Neuronal stem cell (in vitro differentiated cells): ENCODE data around the gene PSG11.
"Not testable (repeated sequence)": the region's sequence is repeated elsewhere in the genome, so short reads cannot be mapped to it uniquely, and the experiment has no call there.

Experiments
- DNase-seq: peaks from one replicate; pipeline ENCODE4 v3.0.0-alpha.2; 2013; ENCODE audit warnings: low spot score
- H2AFZ ChIP-seq: one replicate; pipeline ENCODE4 v1.6.1; 2013; ENCODE audit warnings: mild to moderate bottlenecking, low read length, inconsistent platforms
- H2AK5ac ChIP-seq: 2 replicates; pipeline ENCODE4 v1.6.1; 2013; ENCODE audit warnings: low read depth, mild to moderate bottlenecking, inconsistent platforms, low read length, moderate library complexity, mixed read lengths
- H2BK120ac ChIP-seq: 2 replicates; pipeline ENCODE4 v1.6.1; 2013; ENCODE audit warnings: low read depth, mild to moderate bottlenecking, inconsistent platforms, low read length, moderate library complexity, mixed read lengths
- H2BK12ac ChIP-seq: one replicate; pipeline ENCODE4 v1.6.1; 2013; ENCODE audit warnings: low read length, inconsistent platforms
- H2BK15ac ChIP-seq: 2 replicates; pipeline ENCODE4 v1.6.1; 2013; ENCODE audit warnings: mild to moderate bottlenecking, low read length, inconsistent platforms, mixed read lengths
- H2BK5ac ChIP-seq: one replicate; pipeline ENCODE4 v1.6.1; 2013; ENCODE audit warnings: inconsistent platforms, mild to moderate bottlenecking, low read length, moderate library complexity
- H3K14ac ChIP-seq: one replicate; pipeline ENCODE4 v1.6.1; 2013; ENCODE audit warnings: low read length, inconsistent platforms
- H3K18ac ChIP-seq: 2 replicates; pipeline ENCODE4 v1.6.1; 2013; ENCODE audit warnings: low read length, inconsistent platforms
- H3K23ac ChIP-seq: 2 replicates; pipeline ENCODE4 v1.6.1; 2013; ENCODE audit warnings: low read depth, mild to moderate bottlenecking, mixed read lengths, low read length, inconsistent platforms; ENCODE audit not compliant: poor library complexity
- H3K27ac ChIP-seq: replicated peaks from 3 replicates; pipeline ENCODE4 v1.5.1; 2013; ENCODE audit warnings: low read length, inconsistent platforms
- H3K27me3 ChIP-seq, 3 experiments: 2 replicates each; pipeline ENCODE4 v1.6.1; 2013; ENCODE audit warnings: low read length in 3 of 3, mild to moderate bottlenecking in 2 of 3, inconsistent platforms in 1 of 3, low read depth in 1 of 3, mixed read lengths in 1 of 3, moderate library complexity in 1 of 3; ENCODE audit not compliant: control insufficient read depth in 3 of 3, insufficient read depth in 3 of 3
- H3K36me3 ChIP-seq, 2 donors: replicated peaks in 1 of 2; 2 replicates each; pipeline ENCODE4 v1.6.1; 2013; ENCODE audit warnings: low read length in 2 of 2; ENCODE audit not compliant: control insufficient read depth in 2 of 2, insufficient read depth in 2 of 2
- H3K4ac ChIP-seq: 2 replicates; pipeline ENCODE4 v1.6.1; 2013; ENCODE audit warnings: inconsistent platforms, mild to moderate bottlenecking, low read length, moderate library complexity
- H3K4me1 ChIP-seq, 2 donors: 1 replicate in 1 of 2; 2 replicates in 1 of 2; pipeline ENCODE4 v1.6.1; 2013; ENCODE audit warnings: low read length in 2 of 2, low read depth in 1 of 2; ENCODE audit not compliant: control insufficient read depth in 2 of 2, insufficient read depth in 1 of 2
- H3K4me2 ChIP-seq: one replicate; pipeline ENCODE4 v1.6.1; 2013; ENCODE audit warnings: mild to moderate bottlenecking, low read length, inconsistent platforms; ENCODE audit not compliant: insufficient read depth, poor library complexity, severe bottlenecking
- H3K4me3 ChIP-seq, 2 donors: 2 replicates each; pipeline ENCODE4 v1.5.1; 2013; ENCODE audit warnings: low read length in 2 of 2, mild to moderate bottlenecking in 2 of 2, inconsistent platforms in 1 of 2, moderate library complexity in 1 of 2
- H3K79me1 ChIP-seq: one replicate; pipeline ENCODE4 v1.6.1; 2013; ENCODE audit warnings: low read depth, mild to moderate bottlenecking, inconsistent platforms, low read length, moderate library complexity
- H3K9ac ChIP-seq: one replicate; pipeline ENCODE4 v1.6.1; 2013; ENCODE audit warnings: mild to moderate bottlenecking, low read depth, low read length, inconsistent platforms; ENCODE audit not compliant: poor library complexity
- H3K9me3 ChIP-seq, 2 donors: replicated peaks in 1 of 2; 2 replicates each; pipeline versions ENCODE3 to v1.6.1; 2013; ENCODE audit warnings: low read length in 2 of 2, mild to moderate bottlenecking in 2 of 2, inconsistent platforms in 1 of 2, low read depth in 1 of 2, mixed read lengths in 1 of 2, moderate library complexity in 1 of 2; ENCODE audit not compliant: control insufficient read depth in 2 of 2, insufficient read depth in 1 of 2
- H4K8ac ChIP-seq: one replicate; pipeline ENCODE4 v1.6.1; 2013; ENCODE audit warnings: low read depth, mild to moderate bottlenecking, inconsistent platforms, low read length, moderate library complexity
- H4K91ac ChIP-seq: one replicate; pipeline ENCODE4 v1.6.1; 2013; ENCODE audit warnings: low read length, low read depth, mild to moderate bottlenecking, inconsistent platforms; ENCODE audit not compliant: poor library complexity
- WGBS, 2 donors: extraction: QIAGEN DNeasy Blood & Tissue Kit; methylation state at CpG; one replicate each; pipeline ENCODE4 v1.1.7; 2013; ENCODE audit warnings: missing lambda C conversion rate in 2 of 2, mixed read lengths in 1 of 2; ENCODE audit not compliant: insufficient read length in 2 of 2, insufficient replicate concordance in 1 of 2; ENCODE audit errors: extremely low coverage in 2 of 2; 5-methylcytosine and 5-hydroxymethylcytosine counted together

Gene PSG11

GRCh38 chr19:42996161-42996560 lies 30.1 kb downstream of the PSG11 start:
- DNase-seq, H3K79me1 ChIP-seq, H2BK15ac ChIP-seq, H3K4me2 ChIP-seq, H3K9me3 ChIP-seq, H3K4me3 ChIP-seq, H4K91ac ChIP-seq, H3K27me3 ChIP-seq, H2AFZ ChIP-seq, H3K36me3 ChIP-seq, H3K18ac ChIP-seq, H3K9ac ChIP-seq, H3K27ac ChIP-seq, H2BK120ac ChIP-seq, H3K4me1 ChIP-seq, H2BK5ac ChIP-seq, H3K14ac ChIP-seq, H3K23ac ChIP-seq, H4K8ac ChIP-seq, H3K4ac ChIP-seq, H2BK12ac ChIP-seq, H2AK5ac ChIP-seq: not testable (repeated sequence)
- no CpG with 5 or more reads among the region's 3 CpGs for WGBS, 2 donors

- no CpG with 5 or more reads among the region's 10 CpGs for WGBS, 2 donors
- not testable (repeated sequence) for H3K27ac ChIP-seq, H2BK120ac ChIP-seq, H2BK12ac ChIP-seq, H3K9me3 ChIP-seq, H3K27me3 ChIP-seq, H3K9ac ChIP-seq, H2BK5ac ChIP-seq, H3K4ac ChIP-seq, H3K79me1 ChIP-seq, H3K14ac ChIP-seq, H3K36me3 ChIP-seq, H3K18ac ChIP-seq, H3K4me2 ChIP-seq, H3K4me3 ChIP-seq, DNase-seq, H4K91ac ChIP-seq, H2AK5ac ChIP-seq, H3K4me1 ChIP-seq, H3K23ac ChIP-seq, H2BK15ac ChIP-seq, H2AFZ ChIP-seq, H4K8ac ChIP-seq
These were observed 34.2 kb downstream of the PSG11 start for GRCh38 chr19:42992029-42992604.

- no peak overlapping the region for H3K14ac ChIP-seq
- H3K27ac ChIP-seq: no peak overlapping the region
- H2BK12ac ChIP-seq: no peak overlapping the region
- no peak overlapping the region for H4K8ac ChIP-seq
- no peaks in the 10 kb centered on the region for H3K4me1 ChIP-seq
- no peak overlapping the region for H2AK5ac ChIP-seq
- no peaks in the 10 kb centered on the region for H3K36me3 ChIP-seq
- H3K4ac ChIP-seq: no peak overlapping the region
- H3K4me2 ChIP-seq: no peak overlapping the region
- peaks cover 0 to 5% of the 10 kb centered on the region in 2 donors for H3K9me3 ChIP-seq
- H2BK5ac ChIP-seq: no peak overlapping the region
- no peak overlapping the region for H4K91ac ChIP-seq
- H3K79me1 ChIP-seq: no peaks in the 10 kb centered on the region
- H3K9ac ChIP-seq: no peak overlapping the region
- no peak overlapping the region for H3K4me3 ChIP-seq
- DNase-seq: no peak
- H2BK120ac ChIP-seq: no peak overlapping the region
- no CpG with 5 or more reads among the region's 7 CpGs for WGBS, 2 donors
- no peak overlapping the region for H2BK15ac ChIP-seq
- H3K23ac ChIP-seq: no peak overlapping the region
- no peak overlapping the region for H3K18ac ChIP-seq
- H3K27me3 ChIP-seq: no peaks in the 10 kb centered on the region
- H2AFZ ChIP-seq: no peak overlapping the region
These were observed 36.4 kb downstream of the PSG11 start for GRCh38 chr19:42989851-42990250.

GRCh38 chr19:42989186-42989585 lies 37.1 kb downstream of the PSG11 start:
- not testable (repeated sequence) for H2BK15ac ChIP-seq, H3K9ac ChIP-seq, H3K4me2 ChIP-seq, H3K23ac ChIP-seq, H3K4me1 ChIP-seq, H2BK120ac ChIP-seq, DNase-seq, H3K36me3 ChIP-seq, H4K8ac ChIP-seq, H3K14ac ChIP-seq, H2AFZ ChIP-seq, H3K9me3 ChIP-seq, H3K18ac ChIP-seq, H2AK5ac ChIP-seq, H2BK5ac ChIP-seq, H3K4ac ChIP-seq, H3K79me1 ChIP-seq, H2BK12ac ChIP-seq, H4K91ac ChIP-seq, H3K4me3 ChIP-seq, H3K27ac ChIP-seq, H3K27me3 ChIP-seq
- WGBS, 2 donors: no CpG with 5 or more reads among the region's 4 CpGs
